ENCODE measurements around the gene MAP7D3. TPM values are rescaled to one million over a fixed set of nuclear protein-coding genes. Genes with fewer than 3 reads are reported as not detected.
A peak's percentile ranks its signal among the peaks of the same experiment; 100 is the strongest.

The MAP7D3 gene
- total RNA-seq, 1 donor from 2014 or later, result 9.2 TPM

GRCh38 chrX:136209751-136210150, 41.4 kb downstream of the MAP7D3 start:
- no peaks in the 10 kb centered on the region for H3K27me3 ChIP-seq (ENCODE audit: control insufficient read depth, insufficient read depth, low read length)
- no peak for TF ChIP-seq CTCF (IDR thresholded peaks at IDR 0.05; ENCODE audit: insufficient read depth, low read length, poor library complexity, severe bottlenecking)
- H3K36me3 ChIP-seq (ENCODE audit: control insufficient read depth, insufficient read depth, low read length), result no peaks in the 10 kb centered on the region
- DNase-seq (ENCODE audit: low read depth), result no peak
- no peak overlapping the region for H3K4me3 ChIP-seq (ENCODE audit: low read depth, low read length)

GRCh38 chrX:136209016-136209738, 42.0 kb downstream of the MAP7D3 start:
- no peak for DNase-seq (ENCODE audit: low read depth)
- peak; percentile 50 for TF ChIP-seq CTCF (IDR thresholded peaks at IDR 0.05; ENCODE audit: insufficient read depth, low read length, poor library complexity, severe bottlenecking)
- H3K36me3 ChIP-seq (ENCODE audit: control insufficient read depth, insufficient read depth, low read length), result no peaks in the 10 kb centered on the region

GRCh38 chrX:136207546-136207945, 43.7 kb downstream of the MAP7D3 start:
- Histone ChIP-seq H3K36me3 (ENCODE audit: control insufficient read depth, insufficient read depth, low read length) (no peaks in the 10 kb centered on the region), H3K27me3 (ENCODE audit: control insufficient read depth, insufficient read depth, low read length) (no peaks in the 10 kb centered on the region), H3K4me3 (ENCODE audit: low read depth, low read length) (no peak overlapping the region)
- TF ChIP-seq CTCF (IDR thresholded peaks at IDR 0.05; ENCODE audit: insufficient read depth, low read length, poor library complexity, severe bottlenecking), result no peak
- no peak for DNase-seq (ENCODE audit: low read depth)

More at GRCh38 chrX:136209016-136209738, 42.0 kb downstream of the MAP7D3 start:
- Histone ChIP-seq H3K4me3 (ENCODE audit: low read depth, low read length) (no peak overlapping the region), H3K27me3 (ENCODE audit: control insufficient read depth, insufficient read depth, low read length) (no peaks in the 10 kb centered on the region)

- no peaks in the 10 kb centered on the region for H3K27me3 ChIP-seq (ENCODE audit: control insufficient read depth, insufficient read depth, low read length)
- DNase-seq (ENCODE audit: low read depth), result no peak
- TF ChIP-seq CTCF (IDR thresholded peaks at IDR 0.05; ENCODE audit: insufficient read depth, low read length, poor library complexity, severe bottlenecking), result no peak
- H3K4me3 ChIP-seq (ENCODE audit: low read depth, low read length), result no peak overlapping the region
- no peaks in the 10 kb centered on the region for H3K36me3 ChIP-seq (ENCODE audit: control insufficient read depth, insufficient read depth, low read length)
Observed at GRCh38 chrX:136206916-136207315, 44.3 kb downstream of the MAP7D3 start.

GRCh38 chrX:136205882-136206380, 45.3 kb downstream of the MAP7D3 start:
- Histone ChIP-seq H3K27me3 (ENCODE audit: control insufficient read depth, insufficient read depth, low read length) (no peaks in the 10 kb centered on the region), H3K36me3 (ENCODE audit: control insufficient read depth, insufficient read depth, low read length) (no peaks in the 10 kb centered on the region), H3K4me3 (ENCODE audit: low read depth, low read length) (no peak overlapping the region)
- TF ChIP-seq CTCF (IDR thresholded peaks at IDR 0.05; ENCODE audit: insufficient read depth, low read length, poor library complexity, severe bottlenecking), result no peak
- no peak for DNase-seq (ENCODE audit: low read depth)

GRCh38 chrX:136204571-136204970, 46.6 kb downstream of the MAP7D3 start:
- no peak for DNase-seq (ENCODE audit: low read depth)
- no peak overlapping the region for H3K4me3 ChIP-seq (ENCODE audit: low read depth, low read length)
- no peaks in the 10 kb centered on the region for H3K36me3 ChIP-seq (ENCODE audit: control insufficient read depth, insufficient read depth, low read length)
- no peaks in the 10 kb centered on the region for H3K27me3 ChIP-seq (ENCODE audit: control insufficient read depth, insufficient read depth, low read length)
- no peak for TF ChIP-seq CTCF (IDR thresholded peaks at IDR 0.05; ENCODE audit: insufficient read depth, low read length, poor library complexity, severe bottlenecking)
